Measurements from ENCODE around the gene TCTN2. TPM values are rescaled to one million over a fixed set of nuclear protein-coding genes. Genes with fewer than 3 reads are reported as not detected.
A peak's percentile ranks its signal among the peaks of the same experiment; 100 is the strongest.

Gene TCTN2
- total RNA-seq, 2 experiments from 2014 or later: 3.0 to 3.5 TPM

- no peak overlapping the region for H3K4me3 Mint-ChIP-seq
Measured at GRCh38 chr12:123696646-123697045, 25.7 kb downstream of the TCTN2 start.

GRCh38 chr12:123705935-123706334 is 35.0 kb downstream of the TCTN2 start:
- Mint-ChIP-seq H3K4me1 (ENCODE audit: low read depth) (peaks cover 2% of the 10 kb centered on the region), H3K27ac (no peak overlapping the region), H3K9me3 (no peaks in the 10 kb centered on the region), H3K27me3 (ENCODE audit: low read depth) (no peaks in the 10 kb centered on the region), H3K4me3 (no peak overlapping the region), H3K36me3 (ENCODE audit: low read depth) (peaks cover 6% of the 10 kb centered on the region)
- intact Hi-C loops (cut with micrococcal nuclease): no loop called here
- CTCF ChIA-PET: no interaction called here
- DNase-seq: no peak

More at GRCh38 chr12:123696646-123697045, 25.7 kb downstream of the TCTN2 start:
- Mint-ChIP-seq H3K36me3 (ENCODE audit: low read depth) (peaks cover 15% of the 10 kb centered on the region), H3K27ac (no peak overlapping the region), H3K9me3 (no peaks in the 10 kb centered on the region), H3K4me1 (ENCODE audit: low read depth) (no peaks in the 10 kb centered on the region), H3K27me3 (ENCODE audit: low read depth) (no peaks in the 10 kb centered on the region)
- CTCF ChIA-PET: no interaction called here
- intact Hi-C loops (cut with micrococcal nuclease): no loop called here
- DNase-seq: no peak

- CTCF ChIA-PET: no interaction called here
- no peak for DNase-seq
- H3K36me3 Mint-ChIP-seq (ENCODE audit: low read depth): peaks cover 4% of the 10 kb centered on the region
- intact Hi-C loops (cut with micrococcal nuclease): no loop called here
- H3K4me1 Mint-ChIP-seq (ENCODE audit: low read depth): peaks cover 11% of the 10 kb centered on the region
- no peak overlapping the region for H3K4me3 Mint-ChIP-seq
- H3K27me3 Mint-ChIP-seq (ENCODE audit: low read depth): no peaks in the 10 kb centered on the region
- no peak overlapping the region for H3K27ac Mint-ChIP-seq
- H3K9me3 Mint-ChIP-seq: no peaks in the 10 kb centered on the region
Measured at GRCh38 chr12:123707466-123707865, 36.6 kb downstream of the TCTN2 start.

GRCh38 chr12:123712780-123713319 is 41.9 kb downstream of the TCTN2 start:
- no peaks in the 10 kb centered on the region for H3K9me3 Mint-ChIP-seq
- intact Hi-C loops (cut with micrococcal nuclease): loop anchor here (1.0 to 10.0 kb wide), 10 partner anchors 131 to 1631 kb away; partner anchors contain the start of genes CCDC92, HCAR1, MPHOSPH9 and MTRFR
- DNase-seq: no peak
- H3K36me3 Mint-ChIP-seq (ENCODE audit: low read depth): peaks cover 2% of the 10 kb centered on the region
- CTCF ChIA-PET: interaction anchor here (1.0 to 1.3 kb wide), 2 partner anchors 32 to 49 kb away, joined by 4 to 5 read pairs; partner anchors contain the start of gene DNAH10
- peak overlapping the region; percentile 83 for H3K27ac Mint-ChIP-seq
- peak overlapping the region; percentile 80 for H3K4me3 Mint-ChIP-seq
- H3K27me3 Mint-ChIP-seq (ENCODE audit: low read depth): no peaks in the 10 kb centered on the region
- H3K4me1 Mint-ChIP-seq (ENCODE audit: low read depth): peaks cover 42% of the 10 kb centered on the region

- CTCF ChIA-PET: interaction anchor here (1.0 to 1.3 kb wide), 2 partner anchors 31 to 49 kb away, joined by 4 to 5 read pairs; partner anchors contain the start of gene DNAH10
Measured at GRCh38 chr12:123713398-123713797, 42.5 kb downstream of the TCTN2 start.

GRCh38 chr12:123713823-123714585 is 43.1 kb downstream of the TCTN2 start:
- CTCF ChIA-PET: interaction anchor here (0.8 to 1.0 kb wide), 2 partner anchors 10 to 30 kb away, joined by 3 to 4 read pairs; no protein-coding TSS in a partner anchor

More at GRCh38 chr12:123713398-123713797, 42.5 kb downstream of the TCTN2 start:
- H3K4me1 Mint-ChIP-seq (ENCODE audit: low read depth): peaks cover 42% of the 10 kb centered on the region
- peak; percentile 26 for DNase-seq
- peaks cover 2% of the 10 kb centered on the region for H3K36me3 Mint-ChIP-seq (ENCODE audit: low read depth)
- peak overlapping the region; percentile 80 for H3K4me3 Mint-ChIP-seq
- no peaks in the 10 kb centered on the region for H3K27me3 Mint-ChIP-seq (ENCODE audit: low read depth)
- H3K27ac Mint-ChIP-seq: peak overlapping the region; percentile 83
- H3K9me3 Mint-ChIP-seq: no peaks in the 10 kb centered on the region
- intact Hi-C loops (cut with micrococcal nuclease): loop anchor here (5.0 to 10.0 kb wide), 9 partner anchors 131 to 1631 kb away; partner anchors contain the start of genes CCDC92, HCAR1, MPHOSPH9 and MTRFR

GRCh38 chr12:123715195-123715594 is 44.3 kb downstream of the TCTN2 start:
- intact Hi-C loops (cut with micrococcal nuclease): loop anchor here (1.0 to 10.0 kb wide), 11 partner anchors 8 to 1059 kb away; partner anchors contain the start of genes EIF2B1, GTF2H3, MPHOSPH9 and MTRFR
- Mint-ChIP-seq H3K4me3 (peak overlapping the region; percentile 80), H3K4me1 (ENCODE audit: low read depth) (peaks cover 49% of the 10 kb centered on the region), H3K9me3 (no peaks in the 10 kb centered on the region), H3K27ac (peak overlapping the region; percentile 83), H3K27me3 (ENCODE audit: low read depth) (no peaks in the 10 kb centered on the region), H3K36me3 (ENCODE audit: low read depth) (peaks cover 2% of the 10 kb centered on the region)
- CTCF ChIA-PET: no interaction called here
- no peak for DNase-seq

More at GRCh38 chr12:123713823-123714585, 43.1 kb downstream of the TCTN2 start:
- Mint-ChIP-seq H3K27ac (peak overlapping the region; percentile 83), H3K4me3 (peak overlapping the region; percentile 80), H3K9me3 (no peaks in the 10 kb centered on the region), H3K36me3 (ENCODE audit: low read depth) (peaks cover 2% of the 10 kb centered on the region), H3K27me3 (ENCODE audit: low read depth) (no peaks in the 10 kb centered on the region), H3K4me1 (ENCODE audit: low read depth) (peaks cover 42% of the 10 kb centered on the region)
- DNase-seq: peak; percentile 68
- intact Hi-C loops (cut with micrococcal nuclease): loop anchor here (1.0 to 10.0 kb wide), 15 partner anchors 43 to 1632 kb away; partner anchors contain the start of genes CCDC92, HCAR1, MPHOSPH9 and MTRFR

GRCh38 chr12:123717350-123717749 is 46.4 kb downstream of the TCTN2 start:
- Mint-ChIP-seq H3K27ac (no peak overlapping the region), H3K4me3 (no peak overlapping the region)
- intact Hi-C loops (cut with micrococcal nuclease): loop anchor here (5.0 to 10.0 kb wide), 4 partner anchors 283 to 743 kb away; partner anchors contain the start of genes MPHOSPH9, MTRFR, OGFOD2 and RILPL2

GRCh38 chr12:123720141-123720814 is 49.4 kb downstream of the TCTN2 start:
- CTCF ChIA-PET: interaction anchor here (0.6 kb wide), 1 partner anchor 74 kb away, joined by 6 read pairs; no protein-coding TSS in a partner anchor
- Mint-ChIP-seq H3K27me3 (ENCODE audit: low read depth) (no peaks in the 10 kb centered on the region), H3K4me1 (ENCODE audit: low read depth) (peaks cover 33% of the 10 kb centered on the region), H3K4me3 (no peak overlapping the region), H3K36me3 (ENCODE audit: low read depth) (peaks cover 11% of the 10 kb centered on the region), H3K9me3 (no peaks in the 10 kb centered on the region), H3K27ac (peak overlapping the region; percentile 22)
- no peak for DNase-seq
- intact Hi-C loops (cut with micrococcal nuclease): no loop called here

More at GRCh38 chr12:123717350-123717749, 46.4 kb downstream of the TCTN2 start:
- no peak for DNase-seq
- Mint-ChIP-seq H3K4me1 (ENCODE audit: low read depth) (peaks cover 39% of the 10 kb centered on the region), H3K27me3 (ENCODE audit: low read depth) (no peaks in the 10 kb centered on the region), H3K9me3 (no peaks in the 10 kb centered on the region), H3K36me3 (ENCODE audit: low read depth) (peaks cover 7% of the 10 kb centered on the region)
- CTCF ChIA-PET: no interaction called here

GRCh38 chr12:123721245-123721644 is 50.3 kb downstream of the TCTN2 start:
- H3K27me3 Mint-ChIP-seq (ENCODE audit: low read depth): no peaks in the 10 kb centered on the region
- CTCF ChIA-PET: no interaction called here
- no peak overlapping the region for H3K27ac Mint-ChIP-seq
- no peak for DNase-seq
- peaks cover 11% of the 10 kb centered on the region for H3K36me3 Mint-ChIP-seq (ENCODE audit: low read depth)
- no peaks in the 10 kb centered on the region for H3K9me3 Mint-ChIP-seq
- H3K4me1 Mint-ChIP-seq (ENCODE audit: low read depth): peaks cover 28% of the 10 kb centered on the region
- intact Hi-C loops (cut with micrococcal nuclease): no loop called here
- H3K4me3 Mint-ChIP-seq: no peak overlapping the region

- intact Hi-C loops (cut with micrococcal nuclease): loop anchor here (1.0 kb wide), 1 partner anchor 8 kb away; no protein-coding TSS in a partner anchor
- DNase-seq: no peak
- Mint-ChIP-seq H3K27me3 (ENCODE audit: low read depth) (no peaks in the 10 kb centered on the region), H3K36me3 (ENCODE audit: low read depth) (peaks cover 16% of the 10 kb centered on the region), H3K9me3 (no peaks in the 10 kb centered on the region), H3K27ac (no peak overlapping the region), H3K4me3 (no peak overlapping the region), H3K4me1 (ENCODE audit: low read depth) (peaks cover 26% of the 10 kb centered on the region)
- CTCF ChIA-PET: interaction anchor here (0.6 kb wide), 1 partner anchor 61 kb away, joined by 3 read pairs; no protein-coding TSS in a partner anchor
Measured at GRCh38 chr12:123723011-123723410, 52.1 kb downstream of the TCTN2 start.

All from activated naive CD4-positive, alpha-beta T cell treated with anti-CD3 and anti-CD28 coated beads for 36 hours (primary cell).